CD14-positive monocyte (primary cell): ENCODE measurements around the gene AHI1. TPM values are rescaled to one million over a fixed set of nuclear protein-coding genes. Genes with fewer than 3 reads are reported as not detected.

Experiments
- DNase-seq, 3 donors: peaks; one replicate each; pipeline ENCODE4 v3.0.0-alpha.2; 2011 to 2022
- H2AFZ ChIP-seq: 2 replicates; pipeline ENCODE4 v1.6.0; 2012; ENCODE audit warnings: mild to moderate bottlenecking, low read depth, low read length, inconsistent platforms; ENCODE audit not compliant: insufficient read depth, poor library complexity, severe bottlenecking
- H3K27ac ChIP-seq, 2 donors: 1 replicate in 1 of 2; 2 replicates in 1 of 2; pipeline ENCODE4 v1.5.1; 2012 to 2013; ENCODE audit warnings: low read length in 2 of 2, control low read depth in 1 of 2, inconsistent platforms in 1 of 2, low read depth in 1 of 2, mild to moderate bottlenecking in 1 of 2
- H3K27me3 ChIP-seq, 2 donors: one replicate each; pipeline versions ENCODE4 v1.6.0 to v1.6.1; 2011 to 2013; ENCODE audit warnings: low read length in 2 of 2; ENCODE audit not compliant: control insufficient read depth in 2 of 2, insufficient read depth in 2 of 2
- H3K36me3 ChIP-seq, 2 donors: replicated peaks in 1 of 2; 1 replicate in 1 of 2; 2 replicates in 1 of 2; pipeline versions ENCODE4 v1.5.1 to v1.6.1; 2012 to 2013; ENCODE audit warnings: low read length in 2 of 2, control low read depth in 1 of 2, inconsistent platforms in 1 of 2, mild to moderate bottlenecking in 1 of 2; ENCODE audit not compliant: insufficient read depth in 2 of 2, control insufficient read depth in 1 of 2
- H3K4me1 ChIP-seq, 2 donors: 1 replicate in 1 of 2; 2 replicates in 1 of 2; pipeline versions ENCODE4 v1.5.1 to v1.6.1; 2012 to 2013; ENCODE audit warnings: low read length in 2 of 2, control low read depth in 1 of 2, inconsistent platforms in 1 of 2, mild to moderate bottlenecking in 1 of 2, moderate library complexity in 1 of 2; ENCODE audit not compliant: insufficient read depth in 2 of 2, control insufficient read depth in 1 of 2
- H3K4me2 ChIP-seq: replicated peaks from 2 replicates; pipeline ENCODE3; 2012; ENCODE audit warnings: low read length, moderate library complexity, mild to moderate bottlenecking; ENCODE audit not compliant: poor library complexity, severe bottlenecking; ENCODE audit errors: extremely low read depth
- H3K4me3 ChIP-seq, 3 experiments: fragments of 200-600 bp in 1 of 3; sonication (generic) in 1 of 3; replicated peaks in 1 of 3; 1 replicate in 2 of 3; 2 replicates in 1 of 3; pipeline ENCODE4 v1.5.1; 2011 to 2013; ENCODE audit warnings: low read length in 3 of 3, mild to moderate bottlenecking in 3 of 3, control low read depth in 2 of 3, low read depth in 2 of 3, inconsistent platforms in 1 of 3, moderate library complexity in 1 of 3
- H3K79me2 ChIP-seq: 2 replicates; pipeline ENCODE4 v1.6.0; 2012; ENCODE audit warnings: mild to moderate bottlenecking, control low read depth, inconsistent platforms, low read length, moderate library complexity; ENCODE audit not compliant: insufficient read depth
- H3K9ac ChIP-seq: 2 replicates; pipeline ENCODE4 v1.6.0; 2017; ENCODE audit warnings: low read length, mild to moderate bottlenecking; ENCODE audit not compliant: insufficient read depth, poor library complexity, severe bottlenecking
- H3K9me3 ChIP-seq, 2 donors: replicated peaks in 1 of 2; 1 replicate in 1 of 2; 2 replicates in 1 of 2; pipeline versions ENCODE4 v1.5.1 to v1.6.1; 2012 to 2013; ENCODE audit warnings: low read length in 2 of 2, control low read depth in 1 of 2; ENCODE audit not compliant: control insufficient read depth in 1 of 2, insufficient read depth in 1 of 2
- H4K20me1 ChIP-seq: 2 replicates; pipeline ENCODE4 v1.6.0; 2012; ENCODE audit warnings: mild to moderate bottlenecking, low read length, control low read depth, moderate library complexity; ENCODE audit not compliant: insufficient read depth
- H3K27ac Mint-ChIP-seq, 7 donors: one replicate each; pipeline ENCODE4 v1.8.0; 2020; ENCODE audit warnings: mild to moderate bottlenecking in 7 of 7, mixed read lengths in 7 of 7, moderate library complexity in 6 of 7, inconsistent platforms in 2 of 7
- H3K27me3 Mint-ChIP-seq, 3 donors: one replicate each; pipeline ENCODE4 v1.8.0; 2021 to 2022; ENCODE audit warnings: low read depth in 3 of 3, mild to moderate bottlenecking in 3 of 3, mixed read lengths in 3 of 3, moderate library complexity in 3 of 3, inconsistent platforms in 1 of 3
- H3K36me3 Mint-ChIP-seq, 2 donors: one replicate each; pipeline ENCODE4 v1.8.0; 2020; ENCODE audit warnings: mixed read lengths in 2 of 2, inconsistent platforms in 1 of 2, mild to moderate bottlenecking in 1 of 2
- H3K4me1 Mint-ChIP-seq: one replicate; pipeline ENCODE4 v1.8.0; 2020; ENCODE audit warnings: mild to moderate bottlenecking, mixed read lengths
- H3K4me3 Mint-ChIP-seq, 2 donors: one replicate each; pipeline ENCODE4 v1.8.0; 2020; ENCODE audit warnings: mild to moderate bottlenecking in 2 of 2, mixed read lengths in 2 of 2, moderate library complexity in 1 of 2
- H3K9me3 Mint-ChIP-seq, 7 donors: one replicate each; pipeline ENCODE4 v1.8.0; 2020 to 2022; ENCODE audit warnings: mixed read lengths in 7 of 7, mild to moderate bottlenecking in 6 of 7, moderate library complexity in 6 of 7, inconsistent platforms in 2 of 7
- CTCF ChIP-seq: fragments of 200-600 bp; IDR thresholded peaks from one replicate; pipeline ENCODE4 v1.8.0; 2022; ENCODE audit warnings: antibody characterized with exemption, mild to moderate bottlenecking
- WGBS: methylation state at CpG from one replicate; pipeline ENCODE4 v1.1.5; 2013; ENCODE audit warnings: missing lambda C conversion rate; ENCODE audit not compliant: insufficient coverage; 5-methylcytosine and 5-hydroxymethylcytosine counted together
- intact Hi-C, 2 donors: fragments of 100-400 bp; cut with micrococcal nuclease; formaldehyde crosslinking; loops; one replicate each; pipeline versions ENCODE4 v1.15.0 to v1.15.1; 2023
- polyA plus RNA-seq, 3 donors: library from polyadenylated mRNA; depleted of rRNA in 1 of 3; unstranded in 2 of 3; stranded (reverse) in 1 of 3; fragments of 300-500 nt in 2 of 3; fragments of >200 nt in 1 of 3; fragmentation: Illumina TruSeq in 2 of 3; gene quantifications; 1 replicate in 2 of 3; 2 replicates in 1 of 3; pipeline ENCODE4 v1.2.3, GENCODE V29; 2012 to 2021

Gene AHI1
- polyA plus RNA-seq, 3 donors = 0.91 to 2.8 (median 1.4) TPM

- 50% methylated on average over 1 of the region's 2 CpGs for WGBS
- no peak for TF ChIP-seq CTCF
- H4K20me1 ChIP-seq = no peaks in the 10 kb centered on the region
- no peak overlapping the region for H3K4me3 ChIP-seq
- H3K79me2 ChIP-seq = no peaks in the 10 kb centered on the region
- H2AFZ ChIP-seq = no peak overlapping the region
- H3K9ac ChIP-seq = no peak overlapping the region
- no peak overlapping the region for H3K27ac ChIP-seq
- Mint-ChIP-seq H3K27ac (no peak overlapping the region), H3K4me1 (peaks cover 49% of the 10 kb centered on the region), H3K9me3 (peaks cover 0 to 2% (median 0%) of the 10 kb centered on the region in 7 donors), H3K4me3 (no peak overlapping the region), H3K27me3 (no peaks in the 10 kb centered on the region), H3K36me3 (no peaks in the 10 kb centered on the region)
- H3K27me3 ChIP-seq = no peaks in the 10 kb centered on the region
- intact Hi-C loops = loop anchor here in 1 of 2 donors (10.0 kb wide), 1 partner anchor 100 kb away; the partner anchor contains the start of gene MYB
- no peaks in the 10 kb centered on the region for H3K9me3 ChIP-seq
- no peak for DNase-seq
- no peaks in the 10 kb centered on the region for H3K36me3 ChIP-seq
- H3K4me1 ChIP-seq = peaks cover 37 to 46% of the 10 kb centered on the region in 2 donors
- H3K4me2 ChIP-seq = no peak overlapping the region
Observed at GRCh38 chr6:135285165-135285564, 212.4 kb downstream of the AHI1 start.

GRCh38 chr6:135283926-135284325 lies 213.6 kb downstream of the AHI1 start:
- 100% methylated on average over 1 of the region's 2 CpGs for WGBS
- Histone ChIP-seq H3K4me2 (no peak overlapping the region), H2AFZ (no peak overlapping the region), H3K36me3 (no peaks in the 10 kb centered on the region), H3K27ac (no peak overlapping the region), H3K4me3 (no peak overlapping the region), H4K20me1 (no peaks in the 10 kb centered on the region), H3K9ac (no peak overlapping the region), H3K27me3 (no peaks in the 10 kb centered on the region), H3K9me3 (no peaks in the 10 kb centered on the region), H3K79me2 (no peaks in the 10 kb centered on the region), H3K4me1 (peaks cover 42 to 55% of the 10 kb centered on the region in 2 donors)
- TF ChIP-seq CTCF = no peak
- no peak for DNase-seq
- Mint-ChIP-seq H3K4me1 (peaks cover 58% of the 10 kb centered on the region), H3K36me3 (no peaks in the 10 kb centered on the region), H3K27me3 (no peaks in the 10 kb centered on the region), H3K4me3 (no peak overlapping the region), H3K9me3 (peaks cover 0 to 7% (median 0%) of the 10 kb centered on the region in 7 donors), H3K27ac (no peak overlapping the region)
- intact Hi-C loops = loop anchor here in 1 of 2 donors (10.0 kb wide), 1 partner anchor 99 kb away; the partner anchor contains the start of gene MYB
